ENCODE results near the gene PLPP1. TPM values are rescaled to one million over a fixed set of nuclear protein-coding genes. Genes with fewer than 3 reads are reported as not detected.

PLPP1 gene
- total RNA-seq = 132 and 194 TPM in 2 replicates

GRCh38 chr5:55534436-55535198, at the start of gene PLPP1:
PLPP1 (minus strand) TSS chr5:55534964; CDS start chr5:55534629, 335 bp downstream.

Other genes with a start within 250 kb of the PLPP1 start
- gene DHX29, start 227.3 kb downstream of the PLPP1 start, total RNA-seq = 28.7 and 33.7 TPM in 2 replicates
- gene MTREX, start 227.0 kb downstream of the PLPP1 start, total RNA-seq = 71.0 and 88.0 TPM in 2 replicates
- gene SLC38A9, start 177.4 kb upstream of the PLPP1 start, total RNA-seq = 34.7 and 39.8 TPM in 2 replicates
- gene DDX4, start 203.1 kb upstream of the PLPP1 start, total RNA-seq = not detected in 2 replicates

All from smooth muscle cell of bladder (primary cell).